Osteoblast (primary cell): ENCODE results near the gene CXCL6. TPM values are rescaled to one million over a fixed set of nuclear protein-coding genes. Genes with fewer than 3 reads are reported as not detected.

Experiments
- DNase-seq: peaks from one replicate; pipeline ENCODE4 v3.0.0; 2011; ENCODE audit warnings: low spot score, mixed read lengths; ENCODE audit not compliant: insufficient read length; ENCODE audit errors: missing footprints
- H2AFZ ChIP-seq: 2 replicates; pipeline ENCODE4 v1.6.0; 2011; ENCODE audit warnings: mild to moderate bottlenecking, low read length
- H3K27ac ChIP-seq: 2 replicates; pipeline ENCODE4 v1.5.1; 2011; ENCODE audit warnings: mild to moderate bottlenecking, low read depth, low read length, moderate library complexity
- H3K27me3 ChIP-seq: 2 replicates; pipeline ENCODE4 v1.6.0; 2012; ENCODE audit warnings: mild to moderate bottlenecking, control low read depth, inconsistent platforms, low read length, moderate library complexity; ENCODE audit not compliant: insufficient read depth
- H3K36me3 ChIP-seq: 2 replicates; pipeline ENCODE4 v1.5.1; 2011; ENCODE audit warnings: mild to moderate bottlenecking, low read length, control low read depth, moderate library complexity; ENCODE audit not compliant: insufficient read depth
- H3K4me1 ChIP-seq: 2 replicates; pipeline ENCODE4 v1.5.1; 2011; ENCODE audit warnings: mild to moderate bottlenecking, low read length, control low read depth, moderate library complexity; ENCODE audit not compliant: insufficient read depth
- H3K4me2 ChIP-seq: 2 replicates; pipeline ENCODE4 v1.6.0; 2011; ENCODE audit warnings: mild to moderate bottlenecking, low read length; ENCODE audit not compliant: insufficient read depth
- H3K4me3 ChIP-seq: fragments of 200-600 bp; sonication (generic); 3 replicates; pipeline ENCODE4 v1.5.1; 2012; ENCODE audit warnings: mild to moderate bottlenecking, low read length, inconsistent platforms; ENCODE audit not compliant: insufficient read depth
- H3K79me2 ChIP-seq: 2 replicates; pipeline ENCODE4 v1.6.0; 2012; ENCODE audit warnings: mild to moderate bottlenecking, low read length, control low read depth, inconsistent platforms; ENCODE audit not compliant: insufficient read depth
- H3K9me3 ChIP-seq: 2 replicates; pipeline ENCODE4 v1.5.1; 2011; ENCODE audit warnings: low read depth, low read length, control low read depth
- H4K20me1 ChIP-seq: 2 replicates; pipeline ENCODE4 v1.6.0; 2012; ENCODE audit warnings: mild to moderate bottlenecking, low read length, control low read depth; ENCODE audit not compliant: insufficient read depth
- total RNA-seq: library from RNA; depleted of rRNA; stranded (reverse); fragments of >200 nt; gene quantifications from 2 replicates; pipeline ENCODE4 v1.2.3, GENCODE V29; 2012
- TF ChIP-seq, protein P1 (sequence below): IDR thresholded peaks from 2 replicates; pipeline ENCODE4 v1.5.1; 2011; ENCODE audit warnings: mild to moderate bottlenecking, low read depth, low read length, moderate library complexity; ENCODE audit errors: extremely low read depth

The CXCL6 gene
- total RNA-seq, 1 donor: 1.1 TPM

GRCh38 chr4:73859614-73860088 lies 23.2 kb downstream of the CXCL6 start:
- TF ChIP-seq, protein P1, sequence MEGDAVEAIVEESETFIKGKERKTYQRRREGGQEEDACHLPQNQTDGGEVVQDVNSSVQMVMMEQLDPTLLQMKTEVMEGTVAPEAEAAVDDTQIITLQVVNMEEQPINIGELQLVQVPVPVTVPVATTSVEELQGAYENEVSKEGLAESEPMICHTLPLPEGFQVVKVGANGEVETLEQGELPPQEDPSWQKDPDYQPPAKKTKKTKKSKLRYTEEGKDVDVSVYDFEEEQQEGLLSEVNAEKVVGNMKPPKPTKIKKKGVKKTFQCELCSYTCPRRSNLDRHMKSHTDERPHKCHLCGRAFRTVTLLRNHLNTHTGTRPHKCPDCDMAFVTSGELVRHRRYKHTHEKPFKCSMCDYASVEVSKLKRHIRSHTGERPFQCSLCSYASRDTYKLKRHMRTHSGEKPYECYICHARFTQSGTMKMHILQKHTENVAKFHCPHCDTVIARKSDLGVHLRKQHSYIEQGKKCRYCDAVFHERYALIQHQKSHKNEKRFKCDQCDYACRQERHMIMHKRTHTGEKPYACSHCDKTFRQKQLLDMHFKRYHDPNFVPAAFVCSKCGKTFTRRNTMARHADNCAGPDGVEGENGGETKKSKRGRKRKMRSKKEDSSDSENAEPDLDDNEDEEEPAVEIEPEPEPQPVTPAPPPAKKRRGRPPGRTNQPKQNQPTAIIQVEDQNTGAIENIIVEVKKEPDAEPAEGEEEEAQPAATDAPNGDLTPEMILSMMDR: no peak
- Histone ChIP-seq H3K4me1 (peaks cover 30% of the 10 kb centered on the region), H3K4me2 (no peak overlapping the region), H3K27ac (no peak overlapping the region), H3K79me2 (no peaks in the 10 kb centered on the region), H3K27me3 (no peaks in the 10 kb centered on the region), H3K36me3 (no peaks in the 10 kb centered on the region), H3K9me3 (no peaks in the 10 kb centered on the region), H4K20me1 (no peaks in the 10 kb centered on the region), H2AFZ (no peak overlapping the region), H3K4me3 (no peak overlapping the region)
- DNase-seq: peak; percentile 84

GRCh38 chr4:73860181-73860580 lies 23.7 kb downstream of the CXCL6 start:
- DNase-seq: no peak
- Histone ChIP-seq H3K4me2 (no peak overlapping the region), H3K4me1 (peaks cover 30% of the 10 kb centered on the region), H3K9me3 (no peaks in the 10 kb centered on the region), H3K79me2 (no peaks in the 10 kb centered on the region), H3K27me3 (no peaks in the 10 kb centered on the region), H4K20me1 (no peaks in the 10 kb centered on the region), H3K4me3 (no peak overlapping the region), H3K36me3 (no peaks in the 10 kb centered on the region), H2AFZ (no peak overlapping the region), H3K27ac (no peak overlapping the region)
- TF ChIP-seq, protein P1: no peak

GRCh38 chr4:73860917-73861316 lies 24.4 kb downstream of the CXCL6 start:
- no peak overlapping the region for H3K27ac ChIP-seq
- H3K27me3 ChIP-seq: no peaks in the 10 kb centered on the region
- DNase-seq: no peak
- no peaks in the 10 kb centered on the region for H3K36me3 ChIP-seq
- H3K4me2 ChIP-seq: no peak overlapping the region
- no peak overlapping the region for H2AFZ ChIP-seq
- no peaks in the 10 kb centered on the region for H3K79me2 ChIP-seq
- TF ChIP-seq, protein P1: no peak
- H3K9me3 ChIP-seq: no peaks in the 10 kb centered on the region
- H3K4me1 ChIP-seq: peaks cover 29% of the 10 kb centered on the region
- H4K20me1 ChIP-seq: no peaks in the 10 kb centered on the region
- H3K4me3 ChIP-seq: no peak overlapping the region

DNA sequence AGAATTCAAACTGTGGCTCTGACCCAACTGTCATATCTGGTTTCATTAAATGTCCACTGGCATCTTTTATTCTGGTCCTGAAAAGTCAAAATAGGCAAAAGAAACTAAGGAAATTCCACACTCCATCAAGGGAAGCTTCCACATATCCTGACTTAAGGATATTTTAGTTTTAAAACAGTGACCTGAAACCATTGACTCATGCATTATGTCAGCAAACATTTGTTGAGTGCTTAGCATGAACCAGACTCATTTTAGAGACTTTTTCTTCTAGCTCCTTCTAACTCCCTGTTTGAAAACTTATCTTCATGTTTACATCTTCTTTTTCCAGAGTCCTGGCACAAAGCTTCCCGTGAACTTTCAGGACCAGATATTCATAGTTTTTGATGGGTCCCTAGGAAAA lies 25.8 kb downstream of the CXCL6 start:
- no peaks in the 10 kb centered on the region for H3K79me2 ChIP-seq
- no peaks in the 10 kb centered on the region for H3K27me3 ChIP-seq
- no peak overlapping the region for H3K27ac ChIP-seq
- no peak for DNase-seq
- peaks cover 18% of the 10 kb centered on the region for H3K4me1 ChIP-seq
- no peak overlapping the region for H3K4me3 ChIP-seq
- no peaks in the 10 kb centered on the region for H3K9me3 ChIP-seq
- TF ChIP-seq, protein P1: no peak
- no peak overlapping the region for H2AFZ ChIP-seq
- no peaks in the 10 kb centered on the region for H3K36me3 ChIP-seq
- H3K4me2 ChIP-seq: no peak overlapping the region
- H4K20me1 ChIP-seq: no peaks in the 10 kb centered on the region
